Measurements from ENCODE around the gene GSTO1. TPM values are rescaled to one million over a fixed set of nuclear protein-coding genes. Genes with fewer than 3 reads are reported as not detected.

Gene GSTO1
- total RNA-seq, 4 donors from 2014 or later: 43.8 to 115 (median 78.0) TPM

- no peak for DNase-seq
- TF ChIP-seq POLR2A (IDR thresholded peaks at IDR 0.05): no peak
- TF ChIP-seq, protein P1, sequence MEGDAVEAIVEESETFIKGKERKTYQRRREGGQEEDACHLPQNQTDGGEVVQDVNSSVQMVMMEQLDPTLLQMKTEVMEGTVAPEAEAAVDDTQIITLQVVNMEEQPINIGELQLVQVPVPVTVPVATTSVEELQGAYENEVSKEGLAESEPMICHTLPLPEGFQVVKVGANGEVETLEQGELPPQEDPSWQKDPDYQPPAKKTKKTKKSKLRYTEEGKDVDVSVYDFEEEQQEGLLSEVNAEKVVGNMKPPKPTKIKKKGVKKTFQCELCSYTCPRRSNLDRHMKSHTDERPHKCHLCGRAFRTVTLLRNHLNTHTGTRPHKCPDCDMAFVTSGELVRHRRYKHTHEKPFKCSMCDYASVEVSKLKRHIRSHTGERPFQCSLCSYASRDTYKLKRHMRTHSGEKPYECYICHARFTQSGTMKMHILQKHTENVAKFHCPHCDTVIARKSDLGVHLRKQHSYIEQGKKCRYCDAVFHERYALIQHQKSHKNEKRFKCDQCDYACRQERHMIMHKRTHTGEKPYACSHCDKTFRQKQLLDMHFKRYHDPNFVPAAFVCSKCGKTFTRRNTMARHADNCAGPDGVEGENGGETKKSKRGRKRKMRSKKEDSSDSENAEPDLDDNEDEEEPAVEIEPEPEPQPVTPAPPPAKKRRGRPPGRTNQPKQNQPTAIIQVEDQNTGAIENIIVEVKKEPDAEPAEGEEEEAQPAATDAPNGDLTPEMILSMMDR (IDR thresholded peaks at IDR 0.05): no peak
- Histone ChIP-seq H3K4me3 (no peak overlapping the region), H3K27me3 (peaks cover 0 to 17% (median 0%) of the 10 kb centered on the region in 4 donors), H3K9me3 (no peaks in the 10 kb centered on the region), H3K27ac (no peak overlapping the region), H3K36me3 (no peaks in the 10 kb centered on the region), H3K4me1 (no peaks in the 10 kb centered on the region)
- intact Hi-C loops (cut with DNase I): no loop called here
- 20 to 51% methylated on average over 2 of the region's 2 CpGs for WGBS, 2 donors
These were observed 34.2 kb upstream of the GSTO1 start for GRCh38 chr10:104220522-104220921.

GRCh38 chr10:104223304-104223703, 31.4 kb upstream of the GSTO1 start:
- no peak for DNase-seq
- TF ChIP-seq, protein P1 (IDR thresholded peaks at IDR 0.05): no peak
- no peak for TF ChIP-seq POLR2A (IDR thresholded peaks at IDR 0.05)
- intact Hi-C loops (cut with DNase I): no loop called here
- Histone ChIP-seq H3K27me3 (peaks cover 0 to 7% (median 0%) of the 10 kb centered on the region in 4 donors), H3K9me3 (no peaks in the 10 kb centered on the region), H3K4me3 (no peak overlapping the region), H3K4me1 (no peaks in the 10 kb centered on the region), H3K27ac (no peak overlapping the region), H3K36me3 (no peaks in the 10 kb centered on the region)

DNA sequence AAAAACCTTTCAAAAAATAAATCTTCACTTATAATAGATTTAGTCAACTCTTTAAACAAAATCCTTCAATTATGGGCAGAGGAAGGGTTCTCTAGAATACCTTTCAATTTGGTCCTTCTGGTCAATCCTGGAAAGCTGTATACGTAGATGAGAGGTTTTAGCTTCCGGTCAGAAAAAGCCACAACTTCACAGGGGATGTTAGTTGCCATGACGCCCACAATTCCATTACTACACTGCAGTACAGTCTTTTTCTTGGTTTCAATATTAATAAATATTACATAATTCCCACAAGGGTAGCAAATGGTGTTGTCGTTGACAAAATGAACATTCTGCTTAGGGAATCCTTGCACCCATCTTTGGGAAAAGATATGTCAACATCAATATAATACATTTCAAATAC, 24.2 kb upstream of the GSTO1 start:
- Histone ChIP-seq H3K27ac (no peak overlapping the region), H3K27me3 (peaks cover 0 to 9% (median 0%) of the 10 kb centered on the region in 4 donors), H3K9me3 (no peaks in the 10 kb centered on the region), H3K4me3 (no peak overlapping the region), H3K36me3 (no peaks in the 10 kb centered on the region), H3K4me1 (peaks cover 8 to 16% (median 9%) of the 10 kb centered on the region in 3 donors)
- intact Hi-C loops (cut with DNase I): no loop called here
- 65 to 80% methylated on average over 4 of the region's 4 CpGs for WGBS, 2 donors
- no peak for DNase-seq
- TF ChIP-seq POLR2A (IDR thresholded peaks at IDR 0.05): no peak
- TF ChIP-seq, protein P1 (IDR thresholded peaks at IDR 0.05): no peak

- intact Hi-C loops (cut with DNase I): no loop called here
- H3K27me3 ChIP-seq: peaks cover 0 to 19% (median 0%) of the 10 kb centered on the region in 4 donors
- H3K4me1 ChIP-seq: peaks cover 8 to 16% (median 9%) of the 10 kb centered on the region in 3 donors
- no peaks in the 10 kb centered on the region for H3K9me3 ChIP-seq
- no peaks in the 10 kb centered on the region for H3K36me3 ChIP-seq
- peak; percentile 88 for DNase-seq
- no peak for TF ChIP-seq POLR2A (IDR thresholded peaks at IDR 0.05)
- TF ChIP-seq, protein P1 (IDR thresholded peaks at IDR 0.05): peak in 1 of 6 experiments; percentile 32
- peak within 1 kb of the TSS; percentile 61 to 84 (median 76) for H3K4me3 ChIP-seq
- WGBS, 2 donors: 0 to 1% methylated on average over 29 to 40 of the region's 60 CpGs
- peak within 1 kb of the TSS in 3 of 4 donors; percentile 49 to 78 (median 73) for H3K27ac ChIP-seq
These were observed 22.7 kb upstream of the GSTO1 start, which contains the start of gene CFAP43 for GRCh38 chr10:104231784-104232612. TSS of gene CFAP43 (minus strand) at chr10:104232364. CDS start at chr10:104232246, 118 bp downstream.

DNA sequence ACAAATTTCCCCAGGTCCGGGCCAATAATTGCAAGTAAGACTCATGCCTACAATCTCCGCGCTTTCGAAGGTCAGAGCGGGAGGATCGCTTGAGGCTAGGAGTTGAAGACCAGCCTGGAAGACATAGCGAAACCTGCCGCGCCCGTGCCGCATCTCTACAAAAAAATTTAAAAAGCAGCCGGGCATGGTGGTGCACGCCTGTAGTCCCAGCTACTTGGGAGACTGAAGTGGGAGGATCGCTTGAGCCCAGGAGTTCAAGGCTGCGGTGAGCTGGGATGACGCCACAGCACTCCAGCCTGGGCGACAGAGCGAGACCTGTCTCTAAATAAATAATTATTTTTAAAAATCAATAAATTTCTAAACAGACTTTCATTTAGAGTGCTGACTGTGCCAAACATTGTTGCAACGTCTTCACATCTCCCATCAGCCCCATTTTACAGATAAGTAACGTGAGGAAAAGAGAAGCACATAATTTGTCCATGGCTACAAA, 22.0 kb upstream of the GSTO1 start:
- TF ChIP-seq POLR2A (IDR thresholded peaks at IDR 0.05): no peak
- TF ChIP-seq, protein P1 (IDR thresholded peaks at IDR 0.05): no peak
- 19% methylated on average over 15 of the region's 20 CpGs for whole genome bisulfite sequencing, 2 donors
- Histone ChIP-seq H3K27me3 (peaks cover 0 to 22% (median 0%) of the 10 kb centered on the region in 4 donors), H3K9me3 (no peaks in the 10 kb centered on the region), H3K36me3 (no peaks in the 10 kb centered on the region), H3K4me3 (peak overlapping the region; percentile 61 to 84 (median 76)), H3K27ac (peak overlapping the region in 2 of 4 donors; percentile 47 to 78), H3K4me1 (peaks cover 8 to 16% (median 9%) of the 10 kb centered on the region in 3 donors)
- intact Hi-C loops (cut with DNase I): no loop called here
- no peak for DNase-seq

All from esophagus squamous epithelium (tissue), 5 donors.